IMR-90 (cell line): ENCODE results near the gene ADM5. TPM values are rescaled to one million over a fixed set of nuclear protein-coding genes. Genes with fewer than 3 reads are reported as not detected.

Experiments
- ATAC-seq: fragments of 200-7000 bp; cut with Tn5 transposase; 2 replicates; pipeline ENCODE4 v1.9.1; 2020; ENCODE audit warnings: low read depth, mild to moderate bottlenecking, moderate library complexity
- BruUV-seq: library from RNA; stranded (reverse); fragments of 400-500 nt; replicated peaks from 2 replicates; lab custom pipeline; 2021; lab: Mats Ljungman, UMichigan
- CTCF ChIA-PET: fragments of 300-600 bp; formaldehyde crosslinking; extraction: SDS; loops from one replicate; lab custom pipeline; 2021; ENCODE audit warnings: antibody characterized with exemption; lab: Yijun Ruan, JAX
- POLR2A ChIA-PET: fragments of 300-600 bp; sonication (Branson Sonifier 250); formaldehyde crosslinking; loops from one replicate; lab custom pipeline; 2022; ENCODE audit warnings: antibody characterized with exemption; ENCODE audit not compliant: unreplicated experiment; lab: Charles Lee
- DNase-seq: peaks from one replicate; pipeline ENCODE4 v3.0.0; 2013
- H2AFZ ChIP-seq: replicated peaks from 2 replicates; pipeline ENCODE3; 2013; ENCODE audit warnings: low read length, mild to moderate bottlenecking; ENCODE audit not compliant: poor library complexity
- H2AK5ac ChIP-seq: 2 replicates; pipeline ENCODE4 v1.6.1; 2013; ENCODE audit warnings: low read depth, low read length, inconsistent platforms
- H2AK9ac ChIP-seq: replicated peaks from 2 replicates; pipeline ENCODE3; 2013; ENCODE audit warnings: mild to moderate bottlenecking, low read depth, low read length, moderate library complexity; ENCODE audit not compliant: poor library complexity
- H2BK120ac ChIP-seq: 2 replicates; pipeline ENCODE4 v1.6.1; 2013; ENCODE audit warnings: low read depth, low read length, inconsistent platforms
- H2BK15ac ChIP-seq: 3 replicates; pipeline ENCODE4 v1.6.1; 2013; ENCODE audit warnings: low read depth, low read length, inconsistent platforms
- H2BK20ac ChIP-seq: 2 replicates; pipeline ENCODE4 v1.6.1; 2013; ENCODE audit warnings: low read depth, mild to moderate bottlenecking, inconsistent platforms, low read length, moderate library complexity
- H2BK5ac ChIP-seq: 2 replicates; pipeline ENCODE4 v1.6.1; 2013; ENCODE audit warnings: mild to moderate bottlenecking, low read depth, low read length, inconsistent platforms; ENCODE audit not compliant: poor library complexity, severe bottlenecking
- H3K14ac ChIP-seq: replicated peaks from 2 replicates; pipeline ENCODE4 v1.6.1; 2013; ENCODE audit warnings: low read depth, low read length, inconsistent platforms
- H3K18ac ChIP-seq: 2 replicates; pipeline ENCODE4 v1.6.1; 2013; ENCODE audit warnings: low read depth, low read length, control low read depth
- H3K23ac ChIP-seq: 2 replicates; pipeline ENCODE4 v1.6.1; 2013; ENCODE audit warnings: low read depth, low read length, inconsistent platforms
- H3K27ac ChIP-seq: 2 replicates; pipeline ENCODE4 v1.5.1; 2013; ENCODE audit warnings: mild to moderate bottlenecking, control low read depth, low read length; ENCODE audit not compliant: insufficient read depth
- H3K27me3 ChIP-seq: 2 replicates; pipeline ENCODE4 v1.6.1; 2013; ENCODE audit warnings: low read length; ENCODE audit not compliant: control insufficient read depth, insufficient read depth
- H3K36me3 ChIP-seq: 2 replicates; pipeline ENCODE4 v1.6.1; 2013; ENCODE audit warnings: low read length, mixed read lengths; ENCODE audit not compliant: control insufficient read depth, insufficient read depth
- H3K4ac ChIP-seq: 2 replicates; pipeline ENCODE4 v1.6.1; 2013; ENCODE audit warnings: low read depth, low read length, inconsistent platforms
- H3K4me1 ChIP-seq: 2 replicates; pipeline ENCODE4 v1.6.1; 2013; ENCODE audit warnings: low read length, mixed read lengths; ENCODE audit not compliant: control insufficient read depth, insufficient read depth
- H3K4me2 ChIP-seq: 2 replicates; pipeline ENCODE4 v1.6.1; 2013; ENCODE audit warnings: low read depth, mild to moderate bottlenecking, control low read depth, low read length, moderate library complexity
- H3K4me3 ChIP-seq: 2 replicates; pipeline ENCODE4 v1.5.1; 2013; ENCODE audit warnings: low read depth, mild to moderate bottlenecking, control low read depth, low read length, moderate library complexity; ENCODE audit not compliant: insufficient read depth
- H3K56ac ChIP-seq: 2 replicates; pipeline ENCODE4 v1.6.1; 2013; ENCODE audit warnings: low read length, inconsistent platforms; ENCODE audit not compliant: insufficient read depth; ENCODE audit errors: extremely low read depth
- H3K79me1 ChIP-seq, 2 experiments: 2 replicates each; pipeline ENCODE4 v1.6.1; 2013; ENCODE audit warnings: low read length in 2 of 2, inconsistent platforms in 1 of 2, low read depth in 1 of 2
- H3K9ac ChIP-seq: 2 replicates; pipeline ENCODE4 v1.6.1; 2013; ENCODE audit warnings: low read depth, low read length, control low read depth
- H3K9me1 ChIP-seq: 2 replicates; pipeline ENCODE4 v1.6.1; 2013; ENCODE audit warnings: low read length, inconsistent platforms; ENCODE audit not compliant: insufficient read depth
- H3K9me3 ChIP-seq: 2 replicates; pipeline ENCODE4 v1.6.1; 2013; ENCODE audit warnings: low read length; ENCODE audit not compliant: control insufficient read depth, insufficient read depth
- H4K20me1 ChIP-seq: 2 replicates; pipeline ENCODE4 v1.6.1; 2013; ENCODE audit warnings: low read length, inconsistent platforms; ENCODE audit not compliant: insufficient read depth
- H4K5ac ChIP-seq: 2 replicates; pipeline ENCODE4 v1.6.1; 2013; ENCODE audit warnings: mild to moderate bottlenecking, low read depth, low read length, control low read depth
- H4K8ac ChIP-seq, 2 experiments: 2 replicates each; pipeline ENCODE4 v1.6.1; 2013; ENCODE audit warnings: low read depth in 2 of 2, low read length in 2 of 2, control low read depth in 1 of 2, inconsistent platforms in 1 of 2
- H4K91ac ChIP-seq: 2 replicates; pipeline ENCODE4 v1.6.1; 2013; ENCODE audit warnings: low read depth, low read length, inconsistent platforms; ENCODE audit not compliant: insufficient read depth
- CEBPB ChIP-seq: IDR thresholded peaks from 2 replicates; pipeline ENCODE4 v1.6.1; 2012; ENCODE audit warnings: low read depth, low read length, improper control_type of control experiment
- CHD1 ChIP-seq: IDR thresholded peaks from 2 replicates; pipeline ENCODE4 v1.6.1; 2012; ENCODE audit warnings: low read depth, low read length, improper control_type of control experiment
- ELK1 ChIP-seq: fragments of 150-350 bp; IDR thresholded peaks from 2 replicates; pipeline ENCODE4 v1.6.1; 2016; ENCODE audit warnings: low read depth, mild to moderate bottlenecking, low read length, moderate library complexity, borderline replicate concordance
- FOS ChIP-seq: fragments of 150-350 bp; IDR thresholded peaks from 2 replicates; pipeline ENCODE4 v1.6.1; 2016; ENCODE audit warnings: low read depth, low read length
- MAFK ChIP-seq: IDR thresholded peaks from 2 replicates; pipeline ENCODE4 v1.6.1; 2012; ENCODE audit warnings: low read depth, low read length, improper control_type of control experiment
- MAZ ChIP-seq: IDR thresholded peaks from 2 replicates; pipeline ENCODE4 v1.6.1; 2012; ENCODE audit warnings: low read depth, mild to moderate bottlenecking, low read length, improper control_type of control experiment, moderate library complexity, borderline replicate concordance
- MXI1 ChIP-seq: IDR thresholded peaks from 2 replicates; pipeline ENCODE4 v1.6.1; 2012; ENCODE audit warnings: low read depth, mild to moderate bottlenecking, low read length, moderate library complexity, borderline replicate concordance
- POLR2A ChIP-seq: IDR thresholded peaks from 2 replicates; pipeline ENCODE4 v1.6.1; 2012; ENCODE audit warnings: mild to moderate bottlenecking, low read depth, low read length
- RAD21 ChIP-seq: IDR thresholded peaks from 2 replicates; pipeline ENCODE4 v1.6.1; 2012; ENCODE audit warnings: low read length, improper control_type of control experiment
- RCOR1 ChIP-seq: IDR thresholded peaks from 2 replicates; pipeline ENCODE4 v1.6.1; 2012; ENCODE audit warnings: mild to moderate bottlenecking, low read length, improper control_type of control experiment; ENCODE audit not compliant: insufficient replicate concordance
- RFX5 ChIP-seq: IDR thresholded peaks from 2 replicates; pipeline ENCODE4 v1.8.0; 2012; ENCODE audit warnings: low read depth, mild to moderate bottlenecking, low read length, moderate library complexity
- SMC3 ChIP-seq: fragments of 150-350 bp; IDR thresholded peaks from 2 replicates; pipeline ENCODE4 v1.6.1; 2016; ENCODE audit warnings: low read depth, mild to moderate bottlenecking, antibody characterized with exemption, low read length, moderate library complexity
- USF2 ChIP-seq: fragments of 150-350 bp; IDR thresholded peaks from 2 replicates; pipeline ENCODE4 v1.6.1; 2017; ENCODE audit warnings: mild to moderate bottlenecking, antibody characterized with exemption, low read length, low read depth
- WGBS, 2 experiments: methylation state at CpG; one replicate each; pipeline versions ENCODE4 v1.1.5 to v1.1.7; 2013; ENCODE audit warnings: missing lambda C conversion rate in 2 of 2; ENCODE audit not compliant: insufficient read length in 1 of 2; ENCODE audit errors: extremely low coverage in 2 of 2; 5-methylcytosine and 5-hydroxymethylcytosine counted together
- dilution Hi-C: fragments of 300-500 bp; cut with HindIII; formaldehyde crosslinking; loops from one replicate; pipeline ENCODE4 v1.14.3; 2018; ENCODE audit warnings: low sequenced_read_pairs; ENCODE audit not compliant: unreplicated experiment
- in situ Hi-C: fragments of 300-500 bp; cut with MboI; formaldehyde crosslinking; loops from 3 replicates; pipeline ENCODE4 v1.14.3; 2019; ENCODE audit warnings: low sequenced_read_pairs, inconsistent platforms, mixed read lengths
- intact Hi-C: fragments of 100-400 bp; cut with micrococcal nuclease; formaldehyde crosslinking; loops from 2 replicates; pipeline ENCODE4 v1.10.0; 2022
- polyA plus RNA-seq, 3 experiments: library from polyadenylated mRNA; depleted of rRNA; stranded (reverse); fragments of >200 nt; gene quantifications; 2 replicates each; pipeline ENCODE4 v1.2.3, GENCODE V29; 2012; ENCODE audit warnings: low replicate concordance in 1 of 3
- total RNA-seq: library from RNA; depleted of rRNA; stranded (reverse); fragments of >200 nt; gene quantifications from 2 replicates; pipeline ENCODE4 v1.2.3, GENCODE V29; 2012

ADM5 gene
- total and polyA plus RNA-seq, 2 of the 4 experiments (the other 2 are of a cell fraction): 0.18 to 0.99 TPM

- no peak for TF ChIP-seq ELK1
These were observed 38.0 kb downstream of the ADM5 start (continued) for GRCh38 chr19:49727217-49728030.

- in situ Hi-C loops: no loop called here
- no peak for TF ChIP-seq RFX5
- TF ChIP-seq USF2: no peak
- no peak for TF ChIP-seq CHD1
- no peak for TF ChIP-seq MAZ
- no peak for TF ChIP-seq MXI1
- TF ChIP-seq POLR2A: no peak
- TF ChIP-seq CEBPB: no peak
- TF ChIP-seq MAFK: no peak
- TF ChIP-seq RAD21: no peak
- no peak for TF ChIP-seq FOS
- no peak for TF ChIP-seq SMC3
- TF ChIP-seq RCOR1: no peak
- TF ChIP-seq ELK1: no peak
These were observed 40.8 kb downstream of the ADM5 start for GRCh38 chr19:49730166-49730565.

More at GRCh38 chr19:49730166-49730565, 40.8 kb downstream of the ADM5 start:
- H4K20me1 ChIP-seq: no peaks in the 10 kb centered on the region
- H3K36me3 ChIP-seq: no peaks in the 10 kb centered on the region
- no peak overlapping the region for H4K91ac ChIP-seq
- H3K18ac ChIP-seq: no peak overlapping the region
- no peak overlapping the region for H2AK9ac ChIP-seq
- DNase-seq: no peak
- POLR2A ChIA-PET: no interaction called here
- no peak overlapping the region for H2BK5ac ChIP-seq
- no peak overlapping the region for H3K14ac ChIP-seq
- no peak for ATAC-seq
- no peak overlapping the region for H3K4me3 ChIP-seq
- H2BK20ac ChIP-seq: no peak overlapping the region
- no peak overlapping the region for H4K5ac ChIP-seq
- CTCF ChIA-PET: no interaction called here
- H3K56ac ChIP-seq: no peak overlapping the region
- intact Hi-C loops: no loop called here
- no peak overlapping the region for H3K23ac ChIP-seq
- H3K9me1 ChIP-seq: peaks cover 4% of the 10 kb centered on the region; the same call in 1 of the 2 replicates
- no peak overlapping the region for H4K8ac ChIP-seq
- dilution Hi-C loops: no loop called here
- H2BK120ac ChIP-seq: no peak overlapping the region
- H2BK15ac ChIP-seq: no peak overlapping the region
- H3K27ac ChIP-seq: no peak overlapping the region
- no peak overlapping the region for H3K4me2 ChIP-seq
- no peaks in the 10 kb centered on the region for H3K9me3 ChIP-seq
- BruUV-seq: no TSS peak
- H3K79me1 ChIP-seq: no peaks in the 10 kb centered on the region
- no peaks in the 10 kb centered on the region for H3K27me3 ChIP-seq
- peaks cover 3% of the 10 kb centered on the region; the same call in 1 of the 2 replicates for H3K4me1 ChIP-seq
- no peak overlapping the region for H2AK5ac ChIP-seq
- no peak overlapping the region for H3K4ac ChIP-seq
- 82% methylated on average over 2 of the region's 5 CpGs; no CpG with 5 or more reads in 1 of the 2 experiments for WGBS, 2 experiments
- H3K9ac ChIP-seq: no peak overlapping the region
- H2AFZ ChIP-seq: no peak overlapping the region
